Endodermal cell (in vitro differentiated cells): ENCODE results near the gene SMTN. TPM values are rescaled to one million over a fixed set of nuclear protein-coding genes. Genes with fewer than 3 reads are reported as not detected.
"Not testable (repeated sequence)": the region's sequence is repeated elsewhere in the genome, so short reads cannot be mapped to it uniquely, and the experiment has no call there.

Experiments
- DNase-seq: peaks from one replicate; pipeline ENCODE4 v3.0.0-alpha.2; 2017
- H3K27ac ChIP-seq: 2 replicates; pipeline ENCODE4 v1.5.1; 2013; ENCODE audit warnings: mild to moderate bottlenecking, low read depth, low read length, moderate library complexity
- H3K27me3 ChIP-seq: 2 replicates; pipeline ENCODE4 v1.6.1; 2013; ENCODE audit warnings: mild to moderate bottlenecking, low read length, moderate library complexity; ENCODE audit not compliant: insufficient read depth, control insufficient read depth, poor library complexity, severe bottlenecking
- H3K36me3 ChIP-seq: 2 replicates; pipeline ENCODE4 v1.7.0; 2013; ENCODE audit warnings: mild to moderate bottlenecking, low read length, moderate library complexity; ENCODE audit not compliant: control insufficient read depth, insufficient read depth
- H3K4me1 ChIP-seq: one replicate; pipeline ENCODE4 v1.7.0; 2013; ENCODE audit warnings: low read length; ENCODE audit not compliant: control insufficient read depth, insufficient read depth
- H3K4me3 ChIP-seq: 2 replicates; pipeline ENCODE4 v1.5.1; 2013; ENCODE audit warnings: mild to moderate bottlenecking, low read length, moderate library complexity
- H3K9ac ChIP-seq: 2 replicates; pipeline ENCODE4 v1.6.1; 2013; ENCODE audit warnings: mild to moderate bottlenecking, low read length, moderate library complexity; ENCODE audit not compliant: poor library complexity, severe bottlenecking; ENCODE audit errors: extremely low read depth
- H3K9me3 ChIP-seq: 2 replicates; pipeline ENCODE4 v1.6.1; 2013; ENCODE audit warnings: mild to moderate bottlenecking, low read length, moderate library complexity; ENCODE audit not compliant: control insufficient read depth
- H3K27ac Mint-ChIP-seq: 2 replicates; pipeline ENCODE4 v1.8.0; 2020; ENCODE audit warnings: mixed read lengths
- H3K27me3 Mint-ChIP-seq: 2 replicates; pipeline ENCODE4 v1.8.0; 2021; ENCODE audit warnings: mild to moderate bottlenecking, mixed read lengths; ENCODE audit not compliant: insufficient read depth
- H3K36me3 Mint-ChIP-seq: 2 replicates; pipeline ENCODE4 v1.8.0; 2020; ENCODE audit warnings: low read depth, mixed read lengths
- H3K4me1 Mint-ChIP-seq: 2 replicates; pipeline ENCODE4 v1.8.0; 2020; ENCODE audit warnings: mixed read lengths
- H3K4me3 Mint-ChIP-seq: 2 replicates; pipeline ENCODE4 v1.8.0; 2020; ENCODE audit warnings: mild to moderate bottlenecking, moderate library complexity, mixed read lengths
- H3K9me3 Mint-ChIP-seq: 2 replicates; pipeline ENCODE4 v1.8.0; 2020; ENCODE audit warnings: mild to moderate bottlenecking, mixed read lengths
- WGBS, 2 experiments: methylation state at CpG; one replicate each; pipeline versions ENCODE4 v1.1.5 to v1.1.7; 2013; ENCODE audit warnings: missing lambda C conversion rate in 2 of 2, mixed read lengths in 1 of 2; ENCODE audit not compliant: insufficient coverage in 1 of 2, insufficient read length in 1 of 2; 5-methylcytosine and 5-hydroxymethylcytosine counted together
- total RNA-seq, 2 donors: library from RNA; stranded (reverse); fragmentation: NEBNext Ultra II Directional in 1 of 2; extraction: Animal tissue kit (Norgen Biotek cat#: 25700) in 1 of 2; gene quantifications; 2 replicates in 1 of 2; 3 replicates in 1 of 2; pipeline ENCODE4 v1.2.1, GENCODE V29; 2021
- TF ChIP-seq, protein P1 (sequence below): fragments of 200-600 bp; sonication (generic); conservative IDR thresholded peaks from 2 replicates; pipeline ENCODE4 v1.5.0; 2021; ENCODE audit warnings: antibody characterized with exemption, mild to moderate bottlenecking

The SMTN gene
- total RNA-seq, 2 donors from 2014 or later = 23.6 to 35.8 TPM

DNA sequence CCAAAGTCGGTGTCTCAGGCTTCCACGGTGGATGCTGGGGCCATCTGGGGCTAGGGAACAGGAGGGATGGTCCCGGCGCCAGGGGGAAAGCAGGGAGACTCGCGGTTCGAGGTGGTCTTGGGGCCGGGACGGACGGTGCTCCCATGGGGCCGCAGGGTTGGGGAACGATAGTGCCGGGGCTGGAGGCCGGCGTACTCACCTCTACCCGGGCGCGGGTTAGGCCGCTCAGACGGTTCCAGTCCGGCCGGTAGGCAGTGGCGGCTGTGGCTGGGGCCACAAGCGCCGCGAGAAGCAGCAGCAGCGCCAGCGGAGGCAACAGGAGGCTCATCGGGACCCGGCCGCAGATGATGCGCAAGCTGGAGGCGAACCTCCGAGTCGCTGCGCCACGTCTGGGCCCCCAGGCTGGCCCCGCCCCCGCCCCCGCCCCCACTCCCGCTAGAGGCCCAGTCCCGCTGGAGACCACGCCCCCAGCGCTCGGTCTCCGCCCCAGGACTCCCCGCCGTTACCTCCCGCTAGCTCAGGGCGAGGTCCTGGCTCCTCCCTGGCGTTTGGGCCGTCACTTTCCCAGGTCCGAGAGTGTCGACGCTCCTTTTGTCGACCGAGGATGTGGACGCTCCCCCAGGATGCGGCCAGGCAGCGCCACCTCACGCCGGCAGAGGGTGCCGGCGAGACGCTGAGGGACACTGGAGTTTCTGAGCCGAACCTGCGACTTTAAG lies 26.2 kb downstream of the SMTN start, which contains the start of gene SELENOM:
SELENOM (minus strand) TSS at position 391 of the 716 bp plus-strand sequence; CDS start at position 328, 63 bp downstream.
- no peaks in the 10 kb centered on the region for H3K4me1 ChIP-seq
- no peaks in the 10 kb centered on the region for H3K36me3 Mint-ChIP-seq
- H3K27ac Mint-ChIP-seq = peak within 1 kb of the TSS; percentile 71
- TF ChIP-seq, protein P1, sequence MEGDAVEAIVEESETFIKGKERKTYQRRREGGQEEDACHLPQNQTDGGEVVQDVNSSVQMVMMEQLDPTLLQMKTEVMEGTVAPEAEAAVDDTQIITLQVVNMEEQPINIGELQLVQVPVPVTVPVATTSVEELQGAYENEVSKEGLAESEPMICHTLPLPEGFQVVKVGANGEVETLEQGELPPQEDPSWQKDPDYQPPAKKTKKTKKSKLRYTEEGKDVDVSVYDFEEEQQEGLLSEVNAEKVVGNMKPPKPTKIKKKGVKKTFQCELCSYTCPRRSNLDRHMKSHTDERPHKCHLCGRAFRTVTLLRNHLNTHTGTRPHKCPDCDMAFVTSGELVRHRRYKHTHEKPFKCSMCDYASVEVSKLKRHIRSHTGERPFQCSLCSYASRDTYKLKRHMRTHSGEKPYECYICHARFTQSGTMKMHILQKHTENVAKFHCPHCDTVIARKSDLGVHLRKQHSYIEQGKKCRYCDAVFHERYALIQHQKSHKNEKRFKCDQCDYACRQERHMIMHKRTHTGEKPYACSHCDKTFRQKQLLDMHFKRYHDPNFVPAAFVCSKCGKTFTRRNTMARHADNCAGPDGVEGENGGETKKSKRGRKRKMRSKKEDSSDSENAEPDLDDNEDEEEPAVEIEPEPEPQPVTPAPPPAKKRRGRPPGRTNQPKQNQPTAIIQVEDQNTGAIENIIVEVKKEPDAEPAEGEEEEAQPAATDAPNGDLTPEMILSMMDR = peak; percentile 94
- peaks cover 5% of the 10 kb centered on the region for H3K4me1 Mint-ChIP-seq
- H3K4me3 ChIP-seq = peak within 1 kb of the TSS; percentile 82
- no peaks in the 10 kb centered on the region for H3K9me3 ChIP-seq
- H3K27me3 Mint-ChIP-seq = peaks cover 43% of the 10 kb centered on the region
- no peaks in the 10 kb centered on the region for H3K9me3 Mint-ChIP-seq
- peaks cover 23% of the 10 kb centered on the region for H3K27me3 ChIP-seq
- H3K36me3 ChIP-seq = no peaks in the 10 kb centered on the region
- peak within 1 kb of the TSS; percentile 55 for H3K4me3 Mint-ChIP-seq
- H3K27ac ChIP-seq = no peak within 1 kb of the TSS
- peak within 1 kb of the TSS; percentile 59 for H3K9ac ChIP-seq
- 2 to 3% methylated on average over 38 to 62 of the region's 67 CpGs for WGBS, 2 experiments
- peak; percentile 98 for DNase-seq

DNA sequence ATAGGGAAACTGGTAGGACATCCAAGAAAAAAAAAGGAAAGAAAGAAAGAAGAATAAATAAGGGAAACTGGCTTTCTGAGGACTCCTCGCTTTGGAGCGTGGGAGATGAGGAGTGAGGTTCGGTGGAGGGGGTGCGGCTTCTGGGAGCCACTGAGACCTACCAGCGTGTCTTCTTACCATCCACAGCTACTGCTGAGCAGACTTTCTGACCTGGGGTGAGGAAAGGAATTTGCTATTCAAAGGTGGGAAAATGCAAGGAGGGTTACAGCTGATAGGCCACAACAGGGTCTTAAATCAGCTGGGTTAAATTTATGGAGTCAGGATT lies 26.7 kb downstream of the SMTN start:
- peak overlapping the region; percentile 71 for H3K27ac Mint-ChIP-seq
- H3K27me3 ChIP-seq = peaks cover 23% of the 10 kb centered on the region
- H3K9me3 Mint-ChIP-seq = no peaks in the 10 kb centered on the region
- H3K9ac ChIP-seq = peak overlapping the region; percentile 47
- H3K4me3 ChIP-seq = peak overlapping the region; percentile 82
- H3K36me3 ChIP-seq = no peaks in the 10 kb centered on the region
- no peak for DNase-seq
- H3K4me1 ChIP-seq = no peaks in the 10 kb centered on the region
- H3K36me3 Mint-ChIP-seq = no peaks in the 10 kb centered on the region
- 9 to 20% methylated on average over 1 to 5 of the region's 5 CpGs for WGBS, 2 experiments
- H3K4me3 Mint-ChIP-seq = peak overlapping the region; percentile 55
- TF ChIP-seq, protein P1 = no peak
- peaks cover 45% of the 10 kb centered on the region for H3K27me3 Mint-ChIP-seq
- H3K9me3 ChIP-seq = no peaks in the 10 kb centered on the region
- peaks cover 5% of the 10 kb centered on the region for H3K4me1 Mint-ChIP-seq
- no peak overlapping the region for H3K27ac ChIP-seq

DNA sequence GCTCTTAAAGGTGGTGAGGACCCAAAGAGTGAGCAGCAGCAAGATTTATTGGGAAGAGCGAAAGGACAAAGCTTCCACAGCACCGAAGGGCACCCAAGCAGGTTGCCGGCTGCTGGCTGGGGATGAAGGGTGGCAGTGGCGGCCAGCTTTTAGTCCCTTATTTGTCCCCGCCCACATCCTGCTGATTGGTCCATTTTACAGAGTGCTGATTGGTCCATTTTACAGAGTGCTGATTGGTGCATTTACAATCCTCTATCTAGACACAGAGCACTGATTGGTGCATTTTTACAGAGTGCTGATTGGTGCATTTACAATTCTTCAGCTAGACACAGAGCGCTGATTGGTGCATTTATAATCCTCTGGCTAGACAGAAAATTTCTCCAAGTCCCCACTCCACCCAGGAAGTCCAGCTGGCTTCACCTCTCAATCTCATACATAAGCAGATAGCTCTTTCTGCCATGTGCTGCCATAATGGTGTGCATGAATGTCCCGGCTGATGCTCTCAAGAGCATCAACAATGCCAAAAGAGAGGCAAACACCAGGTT lies 31.5 kb downstream of the SMTN start:
- H3K9me3 ChIP-seq, H3K4me1 ChIP-seq, H3K27ac Mint-ChIP-seq, H3K36me3 Mint-ChIP-seq, H3K36me3 ChIP-seq, H3K27me3 Mint-ChIP-seq, H3K4me1 Mint-ChIP-seq, H3K9ac ChIP-seq, H3K4me3 ChIP-seq, H3K4me3 Mint-ChIP-seq, H3K27me3 ChIP-seq, DNase-seq, H3K9me3 Mint-ChIP-seq, H3K27ac ChIP-seq: not testable (repeated sequence)
- WGBS, 2 experiments = 85 to 88% methylated on average over 4 to 7 of the region's 7 CpGs
